Measurements from ENCODE around the gene CSRNP3. TPM values are rescaled to one million over a fixed set of nuclear protein-coding genes. Genes with fewer than 3 reads are reported as not detected.

The CSRNP3 gene
- total and polyA plus RNA-seq, 9 donors, result 2.9 to 16.2 (median 6.9) TPM

GRCh38 chr2:165450156-165450555 lies 19.3 kb upstream of the CSRNP3 start:
- Histone ChIP-seq H3K9me3 (no peaks in the 10 kb centered on the region), H3K27me3 (no peaks in the 10 kb centered on the region), H3K4me1 (ENCODE audit: insufficient read depth) (peaks cover 1% of the 10 kb centered on the region), H3K36me3 (no peaks in the 10 kb centered on the region), H3K27ac (no peak overlapping the region), H3K4me3 (no peak overlapping the region)
- WGBS, 3 donors, result 57 to 91% (median 86%) methylated on average over 1 of the region's 1 CpG
- TF ChIP-seq EP300 (IDR thresholded peaks at IDR 0.05) (no peak), POLR2A (IDR thresholded peaks at IDR 0.05) (no peak)
- TF ChIP-seq, protein P1, sequence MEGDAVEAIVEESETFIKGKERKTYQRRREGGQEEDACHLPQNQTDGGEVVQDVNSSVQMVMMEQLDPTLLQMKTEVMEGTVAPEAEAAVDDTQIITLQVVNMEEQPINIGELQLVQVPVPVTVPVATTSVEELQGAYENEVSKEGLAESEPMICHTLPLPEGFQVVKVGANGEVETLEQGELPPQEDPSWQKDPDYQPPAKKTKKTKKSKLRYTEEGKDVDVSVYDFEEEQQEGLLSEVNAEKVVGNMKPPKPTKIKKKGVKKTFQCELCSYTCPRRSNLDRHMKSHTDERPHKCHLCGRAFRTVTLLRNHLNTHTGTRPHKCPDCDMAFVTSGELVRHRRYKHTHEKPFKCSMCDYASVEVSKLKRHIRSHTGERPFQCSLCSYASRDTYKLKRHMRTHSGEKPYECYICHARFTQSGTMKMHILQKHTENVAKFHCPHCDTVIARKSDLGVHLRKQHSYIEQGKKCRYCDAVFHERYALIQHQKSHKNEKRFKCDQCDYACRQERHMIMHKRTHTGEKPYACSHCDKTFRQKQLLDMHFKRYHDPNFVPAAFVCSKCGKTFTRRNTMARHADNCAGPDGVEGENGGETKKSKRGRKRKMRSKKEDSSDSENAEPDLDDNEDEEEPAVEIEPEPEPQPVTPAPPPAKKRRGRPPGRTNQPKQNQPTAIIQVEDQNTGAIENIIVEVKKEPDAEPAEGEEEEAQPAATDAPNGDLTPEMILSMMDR (IDR thresholded peaks at IDR 0.05), result no peak
- no peak for DNase-seq
- intact Hi-C loops (cut with DNase I), result no loop called here

DNA sequence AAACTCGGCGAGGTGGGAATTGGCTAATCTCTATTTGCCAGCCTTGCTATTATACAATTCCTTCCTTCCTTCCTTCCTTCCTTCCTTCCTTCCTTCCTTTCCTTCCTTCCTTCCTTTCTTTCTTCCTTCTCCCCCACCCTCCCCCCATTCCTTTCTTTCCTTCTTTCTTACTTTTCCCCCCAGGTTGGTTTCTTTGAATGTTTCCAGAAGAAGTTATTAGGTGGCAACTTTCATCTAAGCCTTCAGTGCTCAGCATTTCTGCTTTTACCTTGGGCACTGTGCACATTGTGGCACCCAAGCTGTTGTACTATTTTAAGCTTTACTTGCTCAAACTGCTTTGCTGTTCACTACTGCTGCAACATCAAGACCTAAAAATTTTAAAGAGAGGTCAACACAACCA lies 17.2 kb upstream of the CSRNP3 start:
- Histone ChIP-seq H3K4me1 (ENCODE audit: insufficient read depth) (peaks cover 1% of the 10 kb centered on the region), H3K36me3 (no peaks in the 10 kb centered on the region), H3K4me3 (no peak overlapping the region), H3K27me3 (no peaks in the 10 kb centered on the region), H3K27ac (no peak overlapping the region), H3K9me3 (no peaks in the 10 kb centered on the region)
- DNase-seq, result no peak
- 79 to 93% (median 91%) methylated on average over 2 of the region's 2 CpGs for WGBS, 3 donors
- intact Hi-C loops (cut with DNase I), result no loop called here
- no peak for TF ChIP-seq POLR2A (IDR thresholded peaks at IDR 0.05)
- TF ChIP-seq EP300 (IDR thresholded peaks at IDR 0.05), result no peak
- TF ChIP-seq, protein P1 (IDR thresholded peaks at IDR 0.05), result no peak

DNA sequence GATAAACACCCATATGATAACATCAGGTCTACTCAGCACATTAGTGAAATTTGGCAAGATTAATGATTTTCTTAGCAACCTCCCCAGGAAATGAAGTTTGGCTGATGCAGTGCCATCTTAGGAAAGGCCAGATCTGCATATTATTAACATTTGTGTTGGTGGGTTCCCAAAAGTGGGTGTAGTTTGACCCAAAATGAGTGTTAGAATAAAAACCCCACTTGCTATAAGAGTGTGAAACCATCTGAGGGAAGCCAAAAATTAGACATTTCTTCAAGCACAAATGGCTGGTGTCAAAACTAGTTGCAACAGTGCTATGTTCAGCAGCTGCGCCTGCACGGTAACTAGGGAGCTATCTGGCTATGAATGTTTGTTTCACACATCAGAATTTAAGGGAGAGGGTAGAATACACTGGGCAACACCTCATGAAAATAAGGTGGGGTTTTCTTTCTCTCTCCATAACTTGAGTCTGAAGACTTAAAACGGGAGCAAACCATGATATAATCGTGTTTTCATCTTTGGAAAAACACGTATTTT lies 15.9 kb upstream of the CSRNP3 start:
- TF ChIP-seq EP300 (IDR thresholded peaks at IDR 0.05), result no peak
- no peak for TF ChIP-seq POLR2A (IDR thresholded peaks at IDR 0.05)
- TF ChIP-seq, protein P1 (IDR thresholded peaks at IDR 0.05), result no peak

GRCh38 chr2:165454905-165455304 lies 14.6 kb upstream of the CSRNP3 start:
- no peak overlapping the region for H3K4me3 ChIP-seq
- H3K27me3 ChIP-seq, result no peaks in the 10 kb centered on the region
- no peaks in the 10 kb centered on the region for H3K9me3 ChIP-seq
- TF ChIP-seq POLR2A (IDR thresholded peaks at IDR 0.05) (no peak), EP300 (IDR thresholded peaks at IDR 0.05) (no peak)
- TF ChIP-seq, protein P1 (IDR thresholded peaks at IDR 0.05), result no peak
- no peak overlapping the region for H3K27ac ChIP-seq
- H3K4me1 ChIP-seq (ENCODE audit: insufficient read depth), result no peaks in the 10 kb centered on the region
- 93 to 97% (median 96%) methylated on average over 1 of the region's 1 CpG for WGBS, 3 donors
- intact Hi-C loops (cut with DNase I), result no loop called here
- no peak for DNase-seq
- no peaks in the 10 kb centered on the region for H3K36me3 ChIP-seq

More for the DNA sequence above, 15.9 kb upstream of the CSRNP3 start:
- Histone ChIP-seq H3K9me3 (no peaks in the 10 kb centered on the region), H3K27ac (no peak overlapping the region), H3K27me3 (no peaks in the 10 kb centered on the region), H3K4me3 (no peak overlapping the region), H3K36me3 (no peaks in the 10 kb centered on the region), H3K4me1 (ENCODE audit: insufficient read depth) (no peaks in the 10 kb centered on the region)
- WGBS, 3 donors, result 91 to 95% (median 95%) methylated on average over 5 of the region's 5 CpGs
- no peak for DNase-seq
- intact Hi-C loops (cut with DNase I), result no loop called here

Data from ovary (tissue), 9 donors.